ENCODE measurements around the gene PCSK2.
A peak's percentile ranks its signal among the peaks of the same experiment; 100 is the strongest.

The PCSK2 gene

GRCh38 chr20:17339000-17339399, 112.2 kb downstream of the PCSK2 start:
- H3K27ac ChIP-seq: no peak overlapping the region

GRCh38 chr20:17343091-17343490, 116.3 kb downstream of the PCSK2 start:
- TF ChIP-seq CTCF (conservative IDR thresholded peaks at IDR 0.05) (no peak), ZFX (IDR thresholded peaks at IDR 0.05) (no peak)
- no peak overlapping the region for H3K27ac ChIP-seq

More at GRCh38 chr20:17339000-17339399, 112.2 kb downstream of the PCSK2 start:
- TF ChIP-seq ZFX (IDR thresholded peaks at IDR 0.05) (no peak), CTCF (conservative IDR thresholded peaks at IDR 0.05) (no peak)

- H3K27ac ChIP-seq: no peak overlapping the region
- no peak for TF ChIP-seq ZFX (IDR thresholded peaks at IDR 0.05)
- TF ChIP-seq CTCF (conservative IDR thresholded peaks at IDR 0.05): no peak
Measured at GRCh38 chr20:17343656-17344452, 117.0 kb downstream of the PCSK2 start.

GRCh38 chr20:17344790-17345189, 118.0 kb downstream of the PCSK2 start:
- no peak overlapping the region for H3K27ac ChIP-seq
- no peak for TF ChIP-seq ZFX (IDR thresholded peaks at IDR 0.05)
- TF ChIP-seq CTCF (conservative IDR thresholded peaks at IDR 0.05): no peak

- H3K27ac ChIP-seq: no peak overlapping the region
- TF ChIP-seq ZFX (IDR thresholded peaks at IDR 0.05) (no peak), CTCF (conservative IDR thresholded peaks at IDR 0.05) (no peak)
Measured at GRCh38 chr20:17345321-17345720, 118.5 kb downstream of the PCSK2 start.

GRCh38 chr20:17350321-17350720, 123.5 kb downstream of the PCSK2 start:
- no peak overlapping the region for H3K27ac ChIP-seq
- TF ChIP-seq ZFX (IDR thresholded peaks at IDR 0.05) (no peak), CTCF (conservative IDR thresholded peaks at IDR 0.05) (no peak)

- H3K27ac ChIP-seq: peak overlapping the region; percentile 64
- TF ChIP-seq ZFX (IDR thresholded peaks at IDR 0.05): no peak
- no peak for TF ChIP-seq CTCF (conservative IDR thresholded peaks at IDR 0.05)
Measured at GRCh38 chr20:17357238-17357637, 130.4 kb downstream of the PCSK2 start.
